Measurements from ENCODE around the gene TRIM16.
"Not testable (repeated sequence)": the region's sequence is repeated elsewhere in the genome, so short reads cannot be mapped to it uniquely, and the experiment has no call there.

Gene TRIM16
- 3.3 to 10.4 (median 4.5) reads per million in 4 experiments for total RNA-seq

DNA sequence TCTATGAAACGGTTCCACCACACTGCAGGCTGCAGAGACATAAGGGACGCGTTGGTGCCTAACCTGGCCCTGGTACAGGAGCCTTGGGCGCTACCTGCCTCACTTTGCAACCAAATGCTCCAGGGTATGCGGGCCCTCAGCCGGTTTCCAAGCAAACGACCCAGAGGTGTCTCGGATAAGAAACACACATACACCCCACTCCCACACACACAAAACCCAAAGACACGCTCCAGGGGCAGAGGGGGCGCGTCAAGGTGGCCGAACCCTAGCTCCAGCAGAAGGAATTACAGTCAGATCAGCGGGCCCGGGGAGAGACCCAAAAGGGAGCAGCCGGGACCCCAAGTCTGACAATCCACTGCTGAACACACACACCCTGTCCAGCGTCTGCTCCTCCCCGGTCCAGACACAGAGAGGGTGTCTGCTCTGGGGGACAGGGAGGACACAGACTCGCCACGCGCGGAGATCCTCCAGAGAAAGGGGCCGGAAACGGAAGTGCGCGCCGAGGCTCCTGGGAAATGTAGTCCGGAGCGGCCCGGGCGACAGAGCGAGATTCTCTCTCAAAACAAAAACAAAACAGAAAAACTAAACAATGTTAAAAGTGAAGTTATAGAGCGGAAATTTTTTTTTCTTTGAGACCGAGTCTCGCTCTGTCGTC, at the start of gene TRIM16:
Gene TRIM16, minus strand, starts transcription at position 488 of the 655 bp plus-strand sequence. CDS start 32,702 bp downstream, outside the sequence.
- DNase-seq, result peak; percentile 70

DNA sequence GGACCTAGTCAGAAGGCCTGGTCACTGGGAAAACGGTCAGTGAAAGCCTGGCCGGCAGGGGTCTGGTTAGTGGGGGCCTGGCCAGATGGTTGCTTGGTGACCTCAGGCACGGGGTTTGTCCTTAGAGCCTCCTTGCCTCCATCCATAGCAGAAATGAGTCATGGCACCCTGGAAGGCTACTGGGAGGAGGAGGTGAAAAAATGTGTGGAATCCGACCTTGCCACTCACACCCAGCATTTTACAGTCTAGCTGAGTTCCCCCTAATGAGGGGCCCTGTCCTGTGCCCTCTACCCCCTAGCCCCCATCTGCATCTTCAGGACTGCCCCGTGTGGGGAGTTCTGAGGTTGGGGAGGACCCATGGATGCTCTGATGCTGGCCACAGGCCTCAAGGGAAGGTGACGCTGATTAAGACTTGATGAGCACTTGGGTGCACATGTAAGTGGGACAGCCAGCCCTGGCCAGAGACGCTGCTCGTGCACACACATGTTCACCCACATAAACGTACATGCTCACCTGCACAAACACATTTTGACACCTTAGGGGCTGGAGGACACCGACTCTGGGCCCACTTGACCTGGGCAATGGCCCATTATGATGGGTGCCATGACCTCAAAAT, 49.2 kb upstream of the TRIM16 start:
- not testable (repeated sequence) for DNase-seq

DNA sequence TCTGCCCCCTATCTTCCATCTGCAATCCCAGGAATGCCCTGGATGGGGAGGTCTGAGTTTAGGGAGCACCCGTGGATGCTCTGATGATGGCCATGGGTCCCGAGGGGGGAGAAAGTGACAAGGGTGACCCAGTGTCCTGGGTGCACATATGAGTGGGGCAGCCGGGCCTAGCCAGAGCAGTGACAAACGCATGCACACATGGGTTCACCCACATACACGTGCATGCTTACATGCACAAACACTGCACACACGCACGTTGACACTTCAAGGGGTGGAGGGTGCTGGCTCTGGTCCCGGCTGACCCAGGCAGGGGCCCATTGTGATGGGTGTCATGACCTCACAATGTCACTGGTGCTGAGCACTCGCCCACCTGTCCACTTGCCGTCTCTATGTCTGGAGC, 47.8 kb upstream of the TRIM16 start, which contains the start of gene TBC1D26:
Gene TBC1D26, plus strand, starts transcription at position 384 of the 400 bp plus-strand sequence. CDS start 3,066 bp downstream, outside the sequence.
- not testable (repeated sequence) for DNase-seq

DNA sequence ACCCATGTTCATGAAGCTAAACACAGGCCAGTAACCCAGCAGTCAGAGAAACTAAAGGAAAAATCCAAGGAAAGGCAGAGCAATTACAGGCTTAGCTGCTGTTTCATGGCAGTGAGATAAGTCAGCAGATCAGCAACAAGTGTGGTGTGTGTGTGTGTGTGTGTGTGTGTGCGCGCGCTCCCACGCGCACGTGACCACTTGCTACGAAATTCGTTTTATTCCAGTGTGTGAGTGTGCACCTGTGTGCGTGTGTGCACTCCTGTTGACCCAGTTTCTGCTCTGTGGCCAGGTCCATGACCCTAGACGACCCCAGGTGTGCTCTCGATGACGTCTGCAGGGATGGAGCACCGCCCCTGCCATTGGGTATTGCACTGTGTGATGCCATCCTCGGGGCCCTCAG, 46.4 kb upstream of the TRIM16 start:
- not testable (repeated sequence) for DNase-seq

DNA sequence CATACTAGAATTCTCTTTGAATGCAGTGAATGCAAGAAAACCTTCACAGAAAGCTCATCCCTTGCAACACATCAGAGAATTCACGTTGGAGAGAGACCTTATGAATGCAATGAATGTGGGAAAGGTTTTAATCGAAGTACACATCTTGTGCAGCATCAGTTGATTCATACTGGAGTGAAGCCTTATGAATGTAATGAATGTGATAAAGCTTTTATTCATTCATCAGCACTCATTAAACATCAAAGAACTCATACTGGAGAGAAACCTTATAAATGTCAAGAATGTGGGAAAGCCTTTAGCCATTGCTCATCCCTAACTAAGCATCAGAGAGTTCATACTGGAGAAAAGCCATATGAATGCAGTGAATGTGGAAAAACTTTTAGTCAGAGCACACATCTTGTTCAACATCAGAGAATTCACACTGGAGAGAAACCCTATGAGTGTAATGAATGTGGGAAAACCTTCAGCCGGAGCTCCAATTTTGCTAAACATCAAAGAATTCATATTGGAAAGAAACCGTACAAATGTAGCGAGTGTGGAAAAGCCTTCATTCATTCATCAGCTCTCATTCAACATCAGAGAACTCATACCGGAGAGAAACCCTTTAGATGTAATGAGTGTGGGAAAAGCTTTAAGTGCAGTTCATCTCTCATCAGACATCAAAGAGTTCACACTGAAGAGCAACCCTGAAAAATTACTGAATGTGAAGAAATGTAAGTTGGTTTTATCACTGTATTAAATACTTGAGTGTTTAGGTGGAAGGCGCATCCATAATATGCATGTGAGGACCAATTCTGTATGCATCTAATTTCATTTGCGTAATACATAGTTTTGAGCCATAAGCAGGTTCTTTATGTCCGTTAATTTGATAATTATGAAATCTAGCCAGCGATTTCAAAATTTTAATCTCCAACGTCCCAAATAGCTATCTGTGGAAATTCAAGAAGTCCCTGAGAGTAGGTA, 32.8 kb upstream of the TRIM16 start:
- DNase-seq, result not testable (repeated sequence)

DNA sequence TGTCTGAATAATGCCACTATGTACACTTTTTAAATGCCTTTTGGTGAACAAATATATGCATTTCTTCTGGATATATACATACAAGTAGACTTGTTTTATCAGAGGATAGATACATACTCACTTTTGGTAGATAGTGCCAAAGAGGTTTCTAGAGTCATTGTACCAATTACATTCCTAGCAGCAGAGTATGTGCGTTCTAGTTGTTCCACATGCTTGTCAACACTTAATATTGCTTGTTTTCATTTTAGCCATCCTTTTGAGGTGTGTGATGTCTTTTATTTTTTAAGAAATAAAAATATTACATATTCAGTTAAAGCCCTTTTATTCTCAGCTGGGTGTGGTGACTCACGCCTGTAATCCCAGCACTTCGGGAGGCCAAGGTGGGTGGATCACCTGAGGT, 24.8 kb upstream of the TRIM16 start:
- DNase-seq, result not testable (repeated sequence)

DNA sequence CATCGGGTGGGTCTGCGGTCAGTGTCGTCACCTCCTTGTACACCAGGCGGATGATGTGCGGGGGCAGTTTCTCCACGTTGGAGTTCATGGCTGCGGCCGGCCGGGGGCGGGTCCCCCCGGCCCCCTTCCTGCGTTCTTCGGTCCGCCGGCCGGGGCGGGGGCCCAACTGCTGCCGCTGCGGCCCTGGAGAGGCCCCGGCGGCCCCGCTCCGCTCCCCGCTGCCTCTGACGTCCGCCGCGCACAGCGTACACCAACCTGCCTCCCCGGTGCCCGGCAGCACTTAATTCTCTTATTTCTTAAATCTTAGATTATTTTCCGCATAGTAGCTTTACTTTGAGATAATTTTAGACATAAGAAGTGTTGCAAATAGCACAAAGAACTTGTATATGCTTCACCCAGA, 20.7 kb upstream of the TRIM16 start:
- DNase-seq, result not testable (repeated sequence)

DNA sequence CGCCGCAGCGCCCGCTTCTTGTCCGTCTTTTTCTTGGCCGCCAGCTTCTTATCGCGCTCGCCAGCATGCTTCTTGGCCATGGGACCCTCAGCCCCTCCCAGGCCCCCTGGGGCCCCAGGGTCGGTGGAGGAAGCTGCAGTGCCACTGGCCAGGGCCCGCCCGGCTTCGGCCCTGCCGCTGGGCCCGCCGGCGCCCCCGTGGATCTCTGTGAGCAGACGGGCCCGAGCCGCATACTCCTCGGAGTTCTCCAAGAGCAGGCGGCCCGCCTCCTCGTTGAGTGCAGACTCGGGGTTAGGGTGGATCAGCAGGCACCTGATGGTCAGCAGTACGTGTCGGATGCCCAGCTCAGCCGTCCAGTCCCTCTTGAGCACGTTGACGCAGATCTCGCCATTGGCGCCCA, 20.1 kb upstream of the TRIM16 start:
- DNase-seq, result not testable (repeated sequence)

DNA sequence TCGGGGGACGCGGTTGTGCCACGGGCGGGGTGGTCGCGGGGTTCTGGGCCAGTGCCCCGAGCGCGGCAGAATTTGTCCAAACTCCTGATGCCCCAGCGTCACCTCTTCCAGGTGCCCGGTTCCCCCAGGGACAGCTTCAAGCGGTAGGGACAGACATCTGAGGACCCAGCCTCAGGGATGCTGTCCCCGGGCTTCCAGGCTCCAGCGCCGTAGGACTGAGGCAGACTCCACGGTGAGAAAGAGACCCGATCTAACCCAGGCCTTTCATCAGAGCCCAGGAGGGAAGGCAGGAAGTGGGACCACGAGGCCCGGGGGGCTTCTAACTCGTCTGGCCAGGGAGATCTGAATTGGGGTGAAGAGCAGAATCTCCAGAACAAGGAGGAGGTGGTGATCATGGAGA, 15.8 kb upstream of the TRIM16 start:
- DNase-seq, result not testable (repeated sequence)

DNA sequence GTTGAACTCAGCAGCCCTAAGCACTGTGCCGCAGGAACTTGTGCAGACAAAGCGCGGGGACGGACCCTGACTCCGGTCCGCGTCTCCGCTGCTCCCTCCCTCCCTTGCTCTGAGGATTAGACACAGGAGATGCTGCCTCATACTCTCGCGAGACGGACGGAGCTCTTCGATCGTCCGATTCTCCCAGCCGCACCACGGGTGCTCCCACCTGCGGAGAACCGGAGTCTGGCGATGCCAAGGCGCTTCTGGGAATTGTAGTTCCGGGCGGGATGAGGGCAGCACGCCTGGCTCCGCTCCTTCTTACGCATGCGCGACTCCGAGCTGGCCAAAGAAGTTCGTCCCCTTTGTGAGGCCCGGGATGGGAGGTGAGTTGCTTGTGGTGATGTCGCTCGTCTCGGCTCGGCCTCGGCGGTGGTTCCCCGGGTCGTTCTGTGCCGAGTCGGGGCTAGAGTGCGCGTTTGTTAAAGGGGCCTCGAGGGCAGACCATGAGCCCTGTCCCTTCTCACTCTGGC, 15.4 kb upstream of the TRIM16 start, which contains the start of gene ZNF286A:
Gene ZNF286A, plus strand, starts transcription at position 340 of the 512 bp plus-strand sequence. CDS start 578 bp downstream, outside the sequence.
- DNase-seq, result peak; percentile 85

DNA sequence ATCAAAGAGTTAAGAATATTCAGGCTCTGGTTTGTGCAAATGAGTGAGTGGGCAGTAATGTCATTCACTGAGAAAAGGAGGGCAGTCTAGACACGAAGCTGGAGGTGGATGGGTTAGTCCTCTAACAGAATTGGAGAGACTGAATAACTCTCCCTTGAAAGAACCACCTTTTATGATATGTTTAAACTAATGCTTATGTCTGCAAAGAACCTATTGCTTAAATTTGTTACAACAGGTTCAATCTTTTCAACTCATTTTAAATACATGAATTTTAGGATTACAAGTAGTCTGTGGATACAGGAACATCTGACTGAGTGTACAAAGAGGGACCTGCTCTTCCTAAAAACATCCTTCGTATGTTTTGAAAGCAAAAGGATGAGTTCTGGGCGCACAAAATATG, 14.9 kb upstream of the TRIM16 start:
- DNase-seq, result not testable (repeated sequence)

DNA sequence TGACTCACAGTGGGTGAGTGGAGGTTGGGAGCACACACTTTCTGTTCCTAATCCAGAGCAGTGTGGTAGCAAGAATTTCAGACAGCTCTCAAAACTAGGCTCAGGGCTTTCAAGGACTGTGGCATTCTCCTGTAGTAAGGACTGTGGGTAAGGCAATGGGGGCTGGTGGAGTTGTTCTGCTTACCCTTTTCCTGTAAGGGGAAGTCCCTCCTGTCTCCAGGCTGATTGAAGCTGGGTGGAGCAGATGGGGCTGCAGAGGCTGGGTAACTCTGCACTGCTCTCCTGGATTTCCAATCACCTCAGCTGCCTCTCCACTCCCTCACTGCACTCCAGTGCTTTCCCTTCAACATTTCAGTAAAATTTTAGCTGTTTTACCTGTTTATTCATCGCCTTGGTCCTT, 3.4 kb upstream of the TRIM16 start:
- DNase-seq, result not testable (repeated sequence)

DNA sequence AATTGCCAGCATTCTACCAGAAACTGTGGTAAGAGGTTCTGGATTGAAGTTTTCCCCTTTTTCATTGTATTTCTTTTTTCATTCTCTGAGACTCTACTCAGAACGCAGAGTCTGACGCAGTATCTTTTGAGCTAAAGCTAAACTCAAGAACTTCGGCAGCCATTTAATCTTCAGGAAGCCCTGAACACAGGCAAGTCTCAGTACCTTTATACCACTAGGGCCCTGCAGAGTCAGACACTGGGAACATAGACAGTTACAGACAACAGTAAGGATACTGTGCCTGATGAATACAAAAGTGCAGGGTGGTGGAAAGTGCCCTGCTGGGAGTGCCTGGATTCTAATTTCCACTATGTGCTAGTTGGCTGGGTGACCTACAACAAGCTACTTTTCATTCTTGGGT, 976 bp downstream of the TRIM16 start:
- not testable (repeated sequence) for DNase-seq

DNA sequence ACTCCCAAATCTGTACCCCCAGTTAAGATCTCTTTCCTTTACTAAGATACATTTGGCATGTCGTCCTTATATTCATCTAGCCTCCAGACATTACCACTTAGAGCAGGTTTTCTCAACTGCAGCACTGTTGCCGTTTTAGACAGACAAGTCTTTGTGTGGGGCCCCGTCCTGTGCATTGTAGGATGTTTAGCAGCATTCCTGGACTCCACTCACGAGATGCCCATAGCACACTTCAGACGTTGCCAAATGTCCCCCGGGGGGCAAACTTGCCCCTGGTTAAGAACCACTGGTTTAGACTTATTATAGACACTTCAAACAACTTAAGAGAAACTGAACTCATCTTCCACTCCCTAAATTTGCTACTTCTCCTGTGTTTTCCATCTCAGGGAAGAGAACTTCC, 8.1 kb downstream of the TRIM16 start:
- not testable (repeated sequence) for DNase-seq

DNA sequence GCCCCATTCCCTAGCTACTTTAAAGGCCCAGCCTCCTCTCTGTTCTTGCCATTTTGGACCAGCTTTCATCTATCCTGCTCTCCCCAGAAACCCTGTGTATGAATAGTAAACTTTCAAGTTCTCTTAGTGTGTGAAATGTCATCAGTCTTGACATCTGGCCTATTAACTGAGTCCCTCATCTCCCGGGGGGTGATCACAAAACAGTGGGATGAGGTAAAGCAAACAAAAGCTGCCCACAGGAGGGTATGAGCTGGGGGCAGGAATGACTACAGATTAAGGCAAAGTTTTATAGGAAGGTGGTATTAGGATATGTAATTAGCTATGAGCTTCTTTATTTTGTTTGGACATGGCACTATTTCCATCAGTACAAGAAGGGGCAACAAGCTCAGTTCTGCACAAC, 9.5 kb downstream of the TRIM16 start:
- not testable (repeated sequence) for DNase-seq

DNA sequence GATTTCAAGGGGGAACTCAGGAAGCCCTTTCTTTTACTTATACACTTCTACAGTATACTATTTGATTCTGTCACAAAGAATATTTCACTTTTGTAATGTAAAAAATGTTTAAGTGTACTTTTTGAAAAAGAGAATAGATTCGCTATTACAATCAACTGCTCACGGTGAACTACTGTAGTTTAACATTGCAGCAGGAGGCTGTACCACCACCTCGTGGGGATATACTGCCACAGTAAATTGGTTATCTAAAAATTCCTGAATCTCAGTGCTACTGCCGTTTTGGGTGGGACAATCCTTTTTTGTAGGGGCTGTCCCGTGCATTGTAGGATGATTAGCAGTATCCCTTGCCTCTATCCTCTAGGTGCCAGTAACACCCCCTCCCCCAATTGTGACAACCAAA, 14.6 kb downstream of the TRIM16 start:
- not testable (repeated sequence) for DNase-seq

DNA sequence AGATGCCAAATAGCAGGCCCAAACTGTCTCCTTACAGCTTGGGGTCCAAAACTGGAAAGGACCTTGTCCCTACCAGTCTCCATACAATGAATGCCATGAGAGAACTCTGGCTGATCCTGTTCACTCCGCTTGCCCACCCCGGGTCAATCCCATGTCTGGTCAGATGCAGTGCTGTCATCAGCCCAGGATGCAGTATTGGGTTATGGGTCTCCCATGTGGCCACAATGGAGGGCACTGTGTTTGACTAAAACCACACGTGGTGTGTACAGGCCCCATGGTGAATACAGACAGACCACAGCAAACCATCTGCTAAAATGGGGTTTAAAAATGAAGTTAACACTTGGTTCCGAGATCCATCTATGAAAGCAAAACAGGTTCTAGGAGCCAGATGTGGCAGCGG, 20.4 kb downstream of the TRIM16 start:
- no peak for DNase-seq

DNA sequence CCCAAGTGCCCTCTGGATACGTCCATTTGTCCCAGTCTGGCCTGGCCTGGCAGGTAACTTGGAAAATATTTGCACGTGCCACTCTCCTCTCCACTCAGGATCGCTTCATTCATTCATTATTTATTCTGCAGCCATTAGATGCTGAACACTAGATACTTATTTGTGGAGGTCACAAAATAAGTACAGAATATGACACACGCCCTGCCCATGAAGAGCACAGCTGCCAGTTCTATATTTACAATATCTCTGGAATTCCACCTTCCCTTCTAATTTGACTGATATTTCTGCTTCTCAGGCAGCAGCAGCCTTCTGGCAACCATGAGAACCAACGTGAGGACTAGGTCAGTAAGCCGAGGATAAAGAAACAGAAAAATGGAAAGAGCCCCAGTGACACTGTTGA, 20.9 kb downstream of the TRIM16 start:
- no peak for DNase-seq

DNA sequence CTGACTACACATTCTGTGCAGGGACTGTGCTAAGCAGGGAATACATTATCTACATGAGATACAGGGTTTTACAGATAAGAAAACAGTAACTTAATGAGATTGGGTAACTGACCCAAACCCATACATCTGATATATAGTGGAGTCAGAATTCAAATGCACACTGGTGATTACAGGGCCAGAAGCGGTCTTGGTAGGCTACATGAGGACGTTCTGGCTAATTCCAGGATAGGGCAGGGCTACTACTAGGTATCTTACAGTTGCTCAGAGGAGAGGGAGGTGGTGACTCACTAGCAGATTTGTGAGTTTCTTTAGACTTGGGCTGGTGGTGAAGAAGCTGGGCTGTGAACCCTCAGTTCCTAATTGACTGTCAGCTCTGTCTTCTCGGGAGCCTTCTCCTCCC, 21.4 kb downstream of the TRIM16 start:
- DNase-seq, result no peak

DNA sequence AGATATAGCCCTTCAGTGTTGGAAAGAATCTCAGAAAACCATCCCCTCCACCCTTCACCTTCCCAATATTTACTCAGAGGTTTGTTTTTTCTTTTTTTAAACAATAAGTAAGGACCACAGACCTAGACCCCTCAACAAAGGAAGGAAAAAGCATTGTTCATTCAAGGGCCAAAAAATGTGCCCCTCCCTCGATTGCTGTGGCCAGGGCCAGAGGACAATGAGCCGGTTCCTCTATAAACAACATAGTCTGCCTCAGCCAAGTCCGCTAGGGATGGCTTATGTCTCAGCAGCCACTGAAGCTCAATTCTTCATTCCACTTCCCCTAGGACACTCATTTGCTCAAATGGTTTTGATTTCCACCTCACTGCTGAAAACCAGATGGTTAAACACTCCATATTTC, 24.0 kb downstream of the TRIM16 start:
- DNase-seq, result no peak

DNA sequence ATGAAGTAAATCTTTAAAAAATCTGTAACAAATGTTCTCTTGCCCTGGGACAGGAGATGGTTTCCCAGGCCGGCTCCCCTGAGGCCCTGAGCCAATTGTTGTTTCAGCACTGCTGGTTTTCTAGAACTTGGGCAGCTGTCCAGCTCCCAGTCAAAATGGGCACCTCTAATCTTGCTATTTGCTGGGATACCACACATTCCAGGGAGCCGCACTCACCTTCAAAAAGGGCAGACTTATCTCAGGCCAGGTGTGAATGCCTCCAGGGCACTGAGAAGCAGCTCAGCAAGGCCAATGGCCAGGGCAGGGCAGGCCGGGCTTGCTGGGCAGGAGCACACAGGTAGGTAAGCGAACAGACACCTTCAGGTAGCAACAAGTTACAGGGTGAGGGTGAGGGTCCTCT, 24.4 kb downstream of the TRIM16 start:
- no peak for DNase-seq

DNA sequence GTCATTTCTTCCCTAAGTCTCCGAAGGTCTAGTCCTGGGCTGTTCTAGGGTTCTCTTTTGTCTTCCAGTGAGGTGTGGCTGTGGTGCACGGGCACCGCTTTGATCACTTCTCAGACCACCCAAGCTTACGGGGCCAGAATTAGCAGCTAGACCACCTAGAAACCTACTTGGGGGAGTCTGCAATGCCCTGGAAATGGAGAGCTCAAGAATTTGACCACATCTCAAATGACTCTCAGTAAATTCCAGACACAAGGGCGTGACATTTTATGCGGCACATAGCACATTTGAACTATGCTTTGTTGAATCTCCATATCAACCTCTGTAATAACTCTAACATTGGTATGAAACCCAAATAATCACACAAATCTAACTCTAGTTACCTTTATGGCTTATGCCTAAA, 24.9 kb downstream of the TRIM16 start:
- DNase-seq, result no peak

DNA sequence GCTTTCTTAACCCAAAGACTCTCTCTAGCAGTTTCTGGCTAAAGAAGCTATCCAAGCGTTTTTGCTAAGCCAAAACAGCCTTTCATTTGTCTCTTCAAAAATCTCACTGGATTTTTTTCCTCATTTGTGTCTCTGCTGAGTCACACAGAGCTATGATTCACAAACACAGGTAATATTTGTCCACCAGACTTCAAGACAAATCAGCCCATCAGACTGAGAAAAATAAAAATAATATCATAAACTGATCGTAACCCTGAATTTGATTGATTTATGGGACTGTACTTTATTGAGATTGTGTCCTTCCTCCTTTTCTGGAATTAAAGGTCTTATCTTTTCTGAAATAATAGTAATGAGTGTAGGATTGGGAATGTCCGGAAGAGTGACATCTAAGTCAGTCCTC, 25.8 kb downstream of the TRIM16 start:
- DNase-seq, result no peak

All from effector CD8-positive, alpha-beta T cell (primary cell).